HG03196 (cell line): ENCODE measurements around the gene ZNF783.
A peak's percentile ranks its signal among the peaks of the same experiment; 100 is the strongest.

Experiments used
- ATAC-seq: cut with Tn5 transposase; IDR thresholded peaks from one replicate; pipeline ENCODE4 v1.9.1; 2021; ENCODE audit not compliant: unreplicated experiment

The ZNF783 gene

GRCh38 chr7:149280661-149281507 is 18.9 kb downstream of the ZNF783 start:
- no peak for ATAC-seq

DNA sequence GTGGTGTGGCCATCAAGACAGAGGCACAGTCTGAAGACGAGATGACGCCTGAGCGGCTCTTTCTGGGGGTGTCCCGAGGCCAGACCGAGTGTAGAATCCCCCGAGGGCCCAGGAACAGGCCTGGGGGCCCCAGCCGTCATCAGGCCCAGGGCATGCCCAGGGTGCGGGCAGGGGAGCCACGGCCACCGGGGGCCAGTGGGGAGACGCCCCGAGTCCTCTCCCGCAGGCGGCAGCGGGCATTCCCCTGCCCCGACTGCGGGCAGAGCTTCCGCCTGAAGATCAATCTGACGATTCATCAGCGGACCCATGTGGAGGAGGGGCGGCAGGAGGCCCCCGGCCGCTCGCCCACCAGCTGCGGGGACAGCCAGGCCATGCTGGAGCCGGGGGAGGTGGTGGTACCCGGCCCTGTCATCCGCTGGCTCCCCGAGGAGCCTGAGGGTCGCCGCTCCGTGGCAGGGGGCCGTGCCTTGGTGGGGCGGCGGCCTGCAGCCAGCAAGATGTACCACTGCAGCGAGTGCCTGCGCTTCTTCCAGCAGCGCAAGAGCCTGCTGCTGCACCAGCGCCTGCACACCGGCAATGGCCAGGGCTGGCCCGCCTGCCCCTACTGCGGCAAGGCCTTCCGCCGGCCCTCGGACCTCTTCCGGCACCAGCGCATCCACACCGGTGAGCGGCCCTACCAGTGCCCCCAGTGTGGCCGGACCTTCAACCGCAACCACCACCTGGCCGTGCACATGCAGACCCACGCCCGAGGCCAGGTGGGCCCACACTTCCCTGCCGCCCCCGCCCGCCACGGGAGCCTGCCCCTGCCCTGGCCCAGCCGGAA is 19.7 kb downstream of the ZNF783 start:
- ATAC-seq, result no peak

DNA sequence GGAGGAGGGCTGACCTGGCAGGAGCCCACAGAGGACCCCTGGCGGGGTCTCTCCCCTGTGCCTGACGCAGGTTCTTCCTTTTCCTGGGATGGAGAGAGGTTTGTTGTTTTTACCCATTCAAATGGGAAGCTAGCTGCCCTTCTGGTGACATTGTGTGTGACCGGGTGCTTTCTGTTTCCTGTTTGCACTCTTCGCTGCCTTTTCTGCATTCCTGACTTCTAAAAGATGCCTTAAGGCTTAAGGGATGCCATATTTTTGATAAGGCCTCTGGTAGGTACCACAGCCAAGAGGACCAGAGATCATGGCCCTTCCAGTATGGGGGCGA is 20.3 kb downstream of the ZNF783 start:
- no peak for ATAC-seq

GRCh38 chr7:149283321-149283720 is 21.3 kb downstream of the ZNF783 start:
- ATAC-seq, result no peak

GRCh38 chr7:149284343-149284742 is 22.3 kb downstream of the ZNF783 start:
- ATAC-seq, result no peak

DNA sequence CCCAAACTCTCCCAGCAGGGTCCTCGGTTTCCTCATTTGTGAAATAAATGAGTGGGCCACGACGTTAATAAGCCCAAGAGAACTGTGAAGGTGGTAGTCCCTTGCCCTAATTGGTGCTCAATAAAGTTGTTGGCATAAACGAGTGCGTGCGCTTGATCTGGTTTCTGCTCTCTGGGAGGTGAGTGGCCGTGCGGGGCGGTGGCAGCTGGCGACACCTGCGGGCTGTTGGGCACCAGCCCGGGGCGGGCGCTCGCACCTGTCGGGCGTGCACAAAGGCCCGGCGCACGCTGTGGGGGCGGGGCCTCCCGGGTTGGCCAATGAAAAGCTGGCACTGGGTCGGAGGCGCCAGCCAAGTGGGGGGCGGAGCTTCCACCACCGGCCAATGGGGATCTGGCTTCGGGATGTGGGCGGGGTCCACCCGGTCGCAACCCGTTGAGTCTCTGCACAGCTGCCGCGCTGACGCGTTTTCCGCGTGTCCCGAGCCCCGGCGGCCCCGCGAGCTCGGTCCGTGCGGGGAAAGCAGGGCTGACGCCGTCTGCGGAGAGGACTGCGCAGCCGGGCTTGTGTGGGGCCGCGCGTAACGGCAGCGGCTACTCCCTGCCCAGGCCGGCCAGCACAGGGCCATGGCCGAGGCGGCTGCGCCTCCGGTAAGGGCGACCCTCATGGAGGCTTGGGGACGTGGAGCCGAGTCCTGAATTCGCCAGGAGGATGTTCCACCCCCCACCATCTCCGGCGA is 23.0 kb downstream of the ZNF783 start:
- peak; percentile 97 for ATAC-seq

DNA sequence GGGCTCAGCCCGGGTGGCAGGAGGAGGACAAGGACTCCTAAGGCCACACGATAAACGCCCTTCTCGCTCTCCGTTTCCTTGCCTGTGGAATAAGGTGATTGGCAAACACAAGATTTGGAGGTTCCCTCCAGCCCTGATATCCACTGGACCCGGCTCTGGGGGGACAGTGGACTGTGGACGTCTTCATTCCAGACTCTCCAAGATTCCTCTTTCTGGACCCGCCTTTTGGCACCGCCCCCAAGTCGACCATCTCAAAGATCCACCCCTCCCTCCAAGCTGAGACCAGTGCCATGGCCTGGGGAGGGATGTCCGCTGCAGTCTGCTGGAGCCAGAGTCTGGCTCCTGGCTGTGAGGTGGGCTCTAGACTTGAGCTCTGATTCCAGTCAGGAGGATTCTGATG is 23.6 kb downstream of the ZNF783 start:
- ATAC-seq, result no peak

DNA sequence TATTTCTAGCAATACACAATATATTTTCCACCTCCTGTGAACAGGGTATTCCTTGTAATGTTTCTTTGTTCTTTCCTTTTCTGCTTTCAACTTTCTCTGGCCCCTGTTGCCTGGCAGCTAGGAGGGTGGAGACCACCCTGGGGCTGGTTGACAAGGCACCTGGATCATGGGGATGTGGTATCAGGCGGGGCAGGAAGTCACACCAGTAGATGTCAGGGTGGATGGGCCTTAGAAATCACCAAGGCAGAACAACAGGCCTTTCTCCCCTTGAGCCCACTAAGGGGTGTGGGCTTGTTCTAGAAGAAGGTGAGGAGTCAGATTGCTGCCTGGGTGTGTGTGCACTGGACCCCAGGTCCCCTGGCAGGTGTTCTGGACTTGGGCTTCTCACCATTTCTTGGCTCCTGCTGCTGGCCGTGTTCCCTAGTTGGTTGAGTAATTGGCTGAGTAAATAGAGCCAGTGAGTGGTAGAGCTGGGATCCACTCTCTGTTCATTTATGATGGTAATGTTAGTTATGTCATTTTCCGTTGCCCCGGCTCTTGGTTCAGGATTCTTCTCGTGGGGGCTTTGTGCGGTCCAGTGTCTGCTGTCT is 24.9 kb downstream of the ZNF783 start:
- no peak for ATAC-seq

- no peak for ATAC-seq
Measured at GRCh38 chr7:149287622-149288021, 25.6 kb downstream of the ZNF783 start.

DNA sequence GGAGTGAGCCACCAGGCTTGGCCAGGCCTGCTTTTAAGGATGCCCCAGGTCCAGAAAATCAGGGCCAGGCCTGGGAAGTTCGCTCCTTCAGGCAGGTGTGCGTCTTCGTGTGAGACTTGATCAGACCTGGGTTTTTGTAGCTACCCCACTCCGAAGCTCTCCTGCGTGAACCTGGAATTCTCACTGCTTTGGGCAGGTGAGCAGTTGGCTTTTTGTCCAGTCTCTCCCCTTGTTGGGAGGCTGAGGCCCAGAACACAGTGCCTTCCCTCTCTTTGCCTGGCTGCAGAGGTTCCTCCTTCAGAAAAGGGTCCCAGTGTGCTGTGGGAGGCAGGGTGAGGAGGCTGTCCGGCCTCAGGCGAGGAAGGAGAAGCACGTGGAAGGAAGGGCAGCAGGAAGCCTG is 27.3 kb downstream of the ZNF783 start:
- ATAC-seq, result no peak

- ATAC-seq, result no peak
Measured at GRCh38 chr7:149289856-149290255, 27.9 kb downstream of the ZNF783 start.

DNA sequence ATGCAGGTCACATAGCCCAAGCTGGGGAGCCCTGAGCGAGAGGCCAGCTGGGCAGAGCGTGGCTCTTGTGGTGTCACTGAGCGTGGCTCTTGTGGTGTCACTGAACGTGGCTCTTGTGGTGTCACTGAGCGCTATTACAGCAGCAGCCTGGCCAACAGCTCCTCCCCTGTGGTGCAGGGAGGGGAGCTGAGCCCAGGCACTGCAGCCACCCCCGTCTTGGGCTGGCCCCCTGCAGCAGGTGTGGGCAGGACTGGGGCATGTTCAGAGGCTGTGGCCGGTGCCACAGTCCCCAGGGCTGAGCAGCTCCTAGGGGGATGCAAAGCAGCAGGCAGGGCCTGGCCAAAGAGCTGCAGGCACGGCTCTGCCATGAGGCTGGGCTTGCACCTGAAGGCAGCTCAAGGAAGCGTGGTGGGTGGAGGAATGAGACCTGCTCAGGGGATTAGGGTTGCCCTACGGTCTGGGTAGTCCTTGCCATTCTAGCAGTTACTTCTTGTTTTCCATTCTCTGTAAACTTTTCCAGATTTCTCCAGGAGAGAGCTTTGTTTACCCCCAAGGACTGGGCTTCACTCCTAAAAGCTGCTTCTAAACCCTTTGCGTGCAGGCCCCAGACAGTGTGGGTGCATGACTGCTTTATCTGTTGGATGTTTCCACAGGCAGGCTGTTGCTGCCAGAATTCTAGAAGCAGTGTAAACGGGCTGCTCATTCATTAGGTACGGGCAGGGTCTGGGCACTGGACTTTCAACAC is 29.2 kb downstream of the ZNF783 start:
- no peak for ATAC-seq

- ATAC-seq, result no peak
Measured at GRCh38 chr7:149291781-149292461, 29.9 kb downstream of the ZNF783 start.

- no peak for ATAC-seq
Measured at GRCh38 chr7:149292462-149292823, 30.4 kb downstream of the ZNF783 start.

DNA sequence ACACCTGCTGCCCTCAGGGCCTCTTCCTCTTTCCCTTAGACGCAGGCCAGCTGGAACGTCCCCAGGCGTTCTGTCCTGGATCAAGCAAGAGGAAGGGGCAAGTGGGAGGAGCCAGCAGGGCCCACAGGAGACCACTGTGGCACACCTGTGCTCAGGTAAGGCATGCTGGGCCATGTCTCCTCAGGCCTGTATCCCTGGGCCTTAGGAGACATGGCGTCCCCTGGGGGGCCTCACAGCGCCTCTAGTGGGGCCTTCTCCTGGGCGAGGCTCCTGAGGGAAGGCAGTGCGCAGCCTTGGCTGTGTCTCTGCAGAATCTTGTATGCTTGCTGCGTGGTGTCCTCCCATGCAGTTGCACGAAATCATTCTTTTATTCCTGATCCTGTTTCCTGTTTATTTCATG is 31.3 kb downstream of the ZNF783 start:
- no peak for ATAC-seq

DNA sequence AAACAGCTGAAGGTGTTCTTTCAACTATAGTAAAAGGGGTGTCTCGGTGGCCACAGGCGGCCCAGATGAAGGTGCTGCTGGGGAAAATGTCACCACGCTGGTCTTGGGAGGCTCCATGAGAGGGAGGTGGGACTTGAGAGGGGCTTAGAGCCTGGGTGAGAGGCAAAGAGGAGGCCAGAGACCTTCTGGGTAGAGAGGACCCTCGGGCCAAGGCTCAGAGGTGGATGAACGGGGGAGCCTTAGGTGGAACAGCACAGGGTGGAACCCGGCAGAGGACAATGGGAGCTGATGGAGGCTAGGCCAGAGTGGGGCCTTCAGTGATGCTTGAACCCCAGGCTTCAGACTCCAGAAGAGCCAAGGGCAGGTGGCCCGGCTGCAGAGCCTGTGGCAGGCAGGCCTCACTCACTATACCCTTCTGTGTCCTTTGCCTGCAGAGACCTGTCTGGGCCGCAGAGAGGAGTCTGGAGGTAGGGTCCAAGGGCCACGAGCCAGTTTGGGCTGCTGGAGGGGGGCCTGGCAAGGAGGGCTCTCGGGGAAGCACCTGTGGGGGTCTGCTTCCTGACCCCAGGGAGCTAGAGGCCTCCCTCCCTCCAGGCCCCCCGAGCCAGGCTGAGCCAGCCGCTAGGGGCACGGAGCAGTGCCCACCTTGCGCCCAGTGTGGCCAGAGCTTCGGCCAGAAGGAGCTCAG is 32.1 kb downstream of the ZNF783 start:
- ATAC-seq, result no peak

DNA sequence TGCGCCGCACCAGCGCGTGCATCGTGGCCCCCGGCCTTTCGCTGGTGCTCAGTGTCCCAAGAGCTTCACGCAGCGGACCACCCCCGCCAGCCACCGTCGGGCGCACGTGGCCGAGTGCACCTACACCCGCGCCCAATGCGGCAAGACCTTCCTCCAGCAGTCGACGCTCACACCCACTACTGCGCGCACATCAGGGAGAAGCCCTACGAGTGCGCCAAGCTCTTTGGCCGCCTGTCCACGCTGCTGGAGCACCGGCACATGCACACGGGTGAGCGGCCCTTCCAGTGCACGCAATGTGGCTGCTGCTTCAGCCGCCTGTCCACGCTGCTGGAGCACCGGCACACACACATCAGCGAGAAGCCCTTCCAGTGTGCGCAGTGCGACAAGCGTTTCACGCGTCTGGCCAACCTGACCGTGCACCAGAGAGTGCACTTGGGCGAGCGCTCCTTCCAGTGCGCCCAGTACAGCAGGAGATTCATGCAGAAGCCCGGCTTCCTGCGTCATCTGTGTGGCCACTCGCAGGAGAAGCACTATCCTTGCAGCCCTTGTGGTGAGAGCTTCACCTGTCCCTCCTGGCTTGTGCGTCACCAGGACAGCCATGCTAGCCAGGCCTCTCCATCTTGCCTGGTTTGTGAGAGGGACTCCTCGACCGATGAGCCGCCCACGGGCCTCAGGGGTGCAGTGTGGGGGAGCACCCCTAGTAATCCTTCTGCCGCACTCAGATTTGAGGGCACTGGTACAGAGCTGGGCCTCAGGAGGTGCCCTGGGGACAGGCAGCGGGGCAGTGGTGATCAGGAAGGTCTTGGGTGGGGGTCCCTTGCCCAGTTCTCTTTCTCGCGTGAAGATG is 32.9 kb downstream of the ZNF783 start:
- ATAC-seq, result no peak

- ATAC-seq, result no peak
Measured at GRCh38 chr7:149295481-149295850, 33.5 kb downstream of the ZNF783 start.

DNA sequence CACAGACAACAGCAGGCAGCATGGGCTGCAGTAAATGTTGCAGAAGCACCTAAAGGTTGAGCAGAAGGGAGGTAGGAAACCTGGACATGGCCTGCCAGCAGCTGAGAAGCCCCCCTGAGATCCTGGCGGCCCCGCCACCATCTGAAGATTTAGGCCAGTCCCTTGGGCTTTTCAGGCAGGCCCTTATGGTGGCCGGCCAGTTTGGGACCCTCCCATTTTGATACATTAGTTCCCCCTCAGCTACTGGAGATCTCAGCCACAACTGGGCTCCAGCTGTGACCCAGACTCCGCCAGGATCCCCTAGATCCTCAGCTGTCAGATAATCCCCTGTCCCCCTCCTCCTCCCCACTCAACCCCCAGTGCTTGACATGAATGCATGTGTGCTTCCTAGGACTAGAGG is 34.4 kb downstream of the ZNF783 start:
- ATAC-seq, result no peak
